KOPT-K1 (cell line): ENCODE data around the gene CLDN1.

Source experiments
- H3K27ac ChIP-seq: fragments of 200-600 bp; sonication (generic); 2 replicates; pipeline ENCODE4 v1.5.1; 2016; ENCODE audit warnings: antibody characterized with exemption, mild to moderate bottlenecking, low read depth, low read length; ENCODE audit not compliant: poor library complexity, severe bottlenecking
- H3K36me3 ChIP-seq: fragments of 200-600 bp; sonication (generic); 2 replicates; pipeline ENCODE4 v1.5.1; 2017; ENCODE audit warnings: antibody characterized with exemption, mild to moderate bottlenecking, low read length, moderate library complexity; ENCODE audit not compliant: insufficient read depth
- H3K9me3 ChIP-seq: fragments of 200-600 bp; sonication (generic); 2 replicates; pipeline ENCODE4 v1.5.1; 2017; ENCODE audit warnings: antibody characterized with exemption, low read length, mild to moderate bottlenecking; ENCODE audit not compliant: insufficient read depth, poor library complexity, severe bottlenecking

CLDN1 gene

GRCh38 chr3:190321789-190322603 is at the start of gene CLDN1:
TSS of gene CLDN1 (minus strand) at chr3:190322446. CDS start at chr3:190322206, 240 bp downstream.
- no peak within 1 kb of the TSS for H3K27ac ChIP-seq
- no peaks in the 10 kb centered on the region for H3K36me3 ChIP-seq
- no peaks in the 10 kb centered on the region for H3K9me3 ChIP-seq

- Histone ChIP-seq H3K9me3 (no peaks in the 10 kb centered on the region), H3K27ac (no peak overlapping the region), H3K36me3 (no peaks in the 10 kb centered on the region)
Measured at GRCh38 chr3:190371152-190371551, 48.9 kb upstream of the CLDN1 start.

- Histone ChIP-seq H3K9me3 (no peaks in the 10 kb centered on the region), H3K27ac (no peak overlapping the region), H3K36me3 (no peaks in the 10 kb centered on the region)
Measured at GRCh38 chr3:190370369-190370768, 48.1 kb upstream of the CLDN1 start.

- Histone ChIP-seq H3K27ac (no peak overlapping the region), H3K9me3 (no peaks in the 10 kb centered on the region), H3K36me3 (no peaks in the 10 kb centered on the region)
Measured at GRCh38 chr3:190369668-190370295, 47.5 kb upstream of the CLDN1 start.

- Histone ChIP-seq H3K9me3 (no peaks in the 10 kb centered on the region), H3K27ac (no peak overlapping the region), H3K36me3 (no peaks in the 10 kb centered on the region)
Measured at GRCh38 chr3:190368881-190369280, 46.6 kb upstream of the CLDN1 start.

GRCh38 chr3:190366133-190366532 is 43.9 kb upstream of the CLDN1 start:
- Histone ChIP-seq H3K36me3 (no peaks in the 10 kb centered on the region), H3K9me3 (no peaks in the 10 kb centered on the region), H3K27ac (no peak overlapping the region)

GRCh38 chr3:190362258-190362657 is 40.0 kb upstream of the CLDN1 start:
- Histone ChIP-seq H3K9me3 (no peaks in the 10 kb centered on the region), H3K27ac (no peak overlapping the region), H3K36me3 (no peaks in the 10 kb centered on the region)

- Histone ChIP-seq H3K9me3 (no peaks in the 10 kb centered on the region), H3K36me3 (no peaks in the 10 kb centered on the region), H3K27ac (no peak overlapping the region)
Measured at GRCh38 chr3:190361791-190362190, 39.5 kb upstream of the CLDN1 start.

GRCh38 chr3:190360228-190360627 is 38.0 kb upstream of the CLDN1 start:
- Histone ChIP-seq H3K27ac (no peak overlapping the region), H3K36me3 (no peaks in the 10 kb centered on the region), H3K9me3 (no peaks in the 10 kb centered on the region)

- Histone ChIP-seq H3K9me3 (no peaks in the 10 kb centered on the region), H3K36me3 (no peaks in the 10 kb centered on the region), H3K27ac (no peak overlapping the region)
Measured at GRCh38 chr3:190359813-190360212, 37.6 kb upstream of the CLDN1 start.

GRCh38 chr3:190357468-190357867 is 35.2 kb upstream of the CLDN1 start:
- no peak overlapping the region for H3K27ac ChIP-seq
- no peaks in the 10 kb centered on the region for H3K36me3 ChIP-seq
- no peaks in the 10 kb centered on the region for H3K9me3 ChIP-seq

GRCh38 chr3:190356246-190356645 is 34.0 kb upstream of the CLDN1 start:
- H3K27ac ChIP-seq, result no peak overlapping the region

GRCh38 chr3:190352861-190353457 is 30.7 kb upstream of the CLDN1 start:
- H3K36me3 ChIP-seq, result no peaks in the 10 kb centered on the region
- no peaks in the 10 kb centered on the region for H3K9me3 ChIP-seq
- H3K27ac ChIP-seq, result no peak overlapping the region

More at GRCh38 chr3:190356246-190356645, 34.0 kb upstream of the CLDN1 start:
- Histone ChIP-seq H3K9me3 (no peaks in the 10 kb centered on the region), H3K36me3 (no peaks in the 10 kb centered on the region)

- no peaks in the 10 kb centered on the region for H3K36me3 ChIP-seq
- no peaks in the 10 kb centered on the region for H3K9me3 ChIP-seq
- no peak overlapping the region for H3K27ac ChIP-seq
Measured at GRCh38 chr3:190346541-190346940, 24.3 kb upstream of the CLDN1 start.

GRCh38 chr3:190345878-190346277 is 23.6 kb upstream of the CLDN1 start:
- Histone ChIP-seq H3K9me3 (no peaks in the 10 kb centered on the region), H3K36me3 (no peaks in the 10 kb centered on the region), H3K27ac (no peak overlapping the region)
